Hepatocyte (in vitro differentiated cells): Measurements from ENCODE around the gene SARDH.

Experiments
- EZH2 ChIP-seq: fragments of 200-600 bp; sonication (generic); IDR thresholded peaks from 2 replicates; pipeline ENCODE4 v1.6.1; 2016; ENCODE audit warnings: antibody characterized with exemption, mild to moderate bottlenecking, borderline replicate concordance
- EZH2phosphoT487 ChIP-seq: fragments of 200-600 bp; sonication (generic); IDR thresholded peaks from one replicate; pipeline ENCODE4 v1.6.1; 2018; ENCODE audit warnings: antibody characterized with exemption, mild to moderate bottlenecking, low read depth, moderate library complexity; ENCODE audit not compliant: unreplicated experiment, severe bottlenecking
- TF ChIP-seq, protein P1 (sequence below): fragments of 200-600 bp; sonication (generic); IDR thresholded peaks from 2 replicates; pipeline ENCODE4 v1.5.1; 2016; ENCODE audit warnings: antibody characterized with exemption, mild to moderate bottlenecking; ENCODE audit not compliant: poor library complexity

GRCh38 chr9:133628766-133629165 lies 109.4 kb downstream of the SARDH start:
- TF ChIP-seq, protein P1, sequence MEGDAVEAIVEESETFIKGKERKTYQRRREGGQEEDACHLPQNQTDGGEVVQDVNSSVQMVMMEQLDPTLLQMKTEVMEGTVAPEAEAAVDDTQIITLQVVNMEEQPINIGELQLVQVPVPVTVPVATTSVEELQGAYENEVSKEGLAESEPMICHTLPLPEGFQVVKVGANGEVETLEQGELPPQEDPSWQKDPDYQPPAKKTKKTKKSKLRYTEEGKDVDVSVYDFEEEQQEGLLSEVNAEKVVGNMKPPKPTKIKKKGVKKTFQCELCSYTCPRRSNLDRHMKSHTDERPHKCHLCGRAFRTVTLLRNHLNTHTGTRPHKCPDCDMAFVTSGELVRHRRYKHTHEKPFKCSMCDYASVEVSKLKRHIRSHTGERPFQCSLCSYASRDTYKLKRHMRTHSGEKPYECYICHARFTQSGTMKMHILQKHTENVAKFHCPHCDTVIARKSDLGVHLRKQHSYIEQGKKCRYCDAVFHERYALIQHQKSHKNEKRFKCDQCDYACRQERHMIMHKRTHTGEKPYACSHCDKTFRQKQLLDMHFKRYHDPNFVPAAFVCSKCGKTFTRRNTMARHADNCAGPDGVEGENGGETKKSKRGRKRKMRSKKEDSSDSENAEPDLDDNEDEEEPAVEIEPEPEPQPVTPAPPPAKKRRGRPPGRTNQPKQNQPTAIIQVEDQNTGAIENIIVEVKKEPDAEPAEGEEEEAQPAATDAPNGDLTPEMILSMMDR, result no peak
- TF ChIP-seq EZH2, result no peak
- TF ChIP-seq EZH2phosphoT487, result no peak
